Suprapubic skin (tissue), 4 donors: Measurements from ENCODE around the gene ULK4.

Experiments
- EP300 ChIP-seq: sonication (generic); formaldehyde crosslinking; IDR thresholded peaks from one replicate; pipeline ENCODE4 v1.6.1; 2017; ENCODE audit warnings: antibody characterized with exemption
- POLR2A ChIP-seq, 2 donors: fragments of 450-650 bp; IDR thresholded peaks; one replicate each; pipeline ENCODE4 v1.6.1; 2017; ENCODE audit warnings: antibody characterized with exemption in 2 of 2, mild to moderate bottlenecking in 2 of 2, moderate library complexity in 2 of 2
- POLR2AphosphoS5 ChIP-seq, 3 donors: sonication (generic); formaldehyde crosslinking; IDR thresholded peaks; one replicate each; pipeline ENCODE4 v1.6.1; 2017; ENCODE audit warnings: antibody characterized with exemption in 3 of 3
- TF ChIP-seq, protein P1 (sequence below), 2 donors: fragments of 200-600 bp in 1 of 2; fragments of 450-650 bp in 1 of 2; sonication (generic) in 1 of 2; IDR thresholded peaks; one replicate each; pipeline ENCODE4 v1.5.1; 2016 to 2019; ENCODE audit warnings: antibody characterized with exemption in 2 of 2, mild to moderate bottlenecking in 1 of 2, moderate library complexity in 1 of 2

DNA sequence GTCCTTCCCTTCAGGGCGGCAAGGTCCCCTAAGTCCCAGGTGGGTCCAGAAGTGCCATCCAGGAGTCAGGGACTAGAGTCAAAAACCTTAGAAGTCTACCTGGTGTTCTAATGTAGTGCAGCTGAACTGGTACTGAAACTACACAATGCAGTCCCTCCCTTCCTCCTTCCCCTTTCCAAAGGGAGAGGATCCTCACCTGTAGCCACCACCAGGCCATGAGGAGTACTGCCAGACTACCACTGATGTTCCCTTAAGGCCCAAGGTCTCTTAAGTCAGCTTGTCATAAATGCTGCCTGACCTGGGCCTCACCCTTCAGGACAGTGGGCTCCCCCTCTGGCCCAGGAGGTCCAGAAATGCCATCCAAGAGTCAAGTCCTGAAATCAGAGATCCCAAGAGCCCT, 98.9 kb downstream of the ULK4 start:
- TF ChIP-seq, protein P1, sequence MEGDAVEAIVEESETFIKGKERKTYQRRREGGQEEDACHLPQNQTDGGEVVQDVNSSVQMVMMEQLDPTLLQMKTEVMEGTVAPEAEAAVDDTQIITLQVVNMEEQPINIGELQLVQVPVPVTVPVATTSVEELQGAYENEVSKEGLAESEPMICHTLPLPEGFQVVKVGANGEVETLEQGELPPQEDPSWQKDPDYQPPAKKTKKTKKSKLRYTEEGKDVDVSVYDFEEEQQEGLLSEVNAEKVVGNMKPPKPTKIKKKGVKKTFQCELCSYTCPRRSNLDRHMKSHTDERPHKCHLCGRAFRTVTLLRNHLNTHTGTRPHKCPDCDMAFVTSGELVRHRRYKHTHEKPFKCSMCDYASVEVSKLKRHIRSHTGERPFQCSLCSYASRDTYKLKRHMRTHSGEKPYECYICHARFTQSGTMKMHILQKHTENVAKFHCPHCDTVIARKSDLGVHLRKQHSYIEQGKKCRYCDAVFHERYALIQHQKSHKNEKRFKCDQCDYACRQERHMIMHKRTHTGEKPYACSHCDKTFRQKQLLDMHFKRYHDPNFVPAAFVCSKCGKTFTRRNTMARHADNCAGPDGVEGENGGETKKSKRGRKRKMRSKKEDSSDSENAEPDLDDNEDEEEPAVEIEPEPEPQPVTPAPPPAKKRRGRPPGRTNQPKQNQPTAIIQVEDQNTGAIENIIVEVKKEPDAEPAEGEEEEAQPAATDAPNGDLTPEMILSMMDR (IDR thresholded peaks at IDR 0.05): no peak
- TF ChIP-seq EP300 (no peak), POLR2A (IDR thresholded peaks at IDR 0.05) (no peak), POLR2AphosphoS5 (IDR thresholded peaks at IDR 0.05) (no peak)
